SK-N-MC (cell line): ENCODE measurements around the gene NLGN1.

Experiments
- DNase-seq: peaks from one replicate; pipeline ENCODE4 v3.0.0-alpha.2; 2011; ENCODE audit warnings: low read depth, low spot score
- H3K27ac ChIP-seq: fragments of 200-600 bp; sonication (generic); 2 replicates; pipeline ENCODE4 v1.5.1; 2016; ENCODE audit warnings: mixed run types
- H3K36me3 ChIP-seq: fragments of 200-600 bp; sonication (generic); 2 replicates; pipeline ENCODE4 v1.6.1; 2017; ENCODE audit warnings: antibody characterized with exemption, low read length, mixed read lengths; ENCODE audit not compliant: insufficient read depth
- H3K4me3 ChIP-seq: fragments of 200-600 bp; sonication (generic); 2 replicates; pipeline ENCODE4 v1.5.1; 2016
- H3K9ac ChIP-seq: fragments of 200-600 bp; sonication (generic); 2 replicates; pipeline ENCODE4 v1.8.0; 2017; ENCODE audit warnings: mixed run types, mixed read lengths; ENCODE audit not compliant: insufficient read length
- H3K9me3 ChIP-seq: fragments of 200-600 bp; sonication (generic); 2 replicates; pipeline ENCODE4 v1.6.1; 2017; ENCODE audit warnings: low read depth, mild to moderate bottlenecking, antibody characterized with exemption, low read length, moderate library complexity, mixed read lengths
- EZH2 ChIP-seq: fragments of 200-600 bp; sonication (generic); IDR thresholded peaks from one replicate; pipeline ENCODE4 v1.6.1; 2017; ENCODE audit warnings: antibody characterized with exemption
- FOXP2 ChIP-seq: optimal IDR thresholded peaks from 2 replicates; pipeline ENCODE3; 2011; ENCODE audit warnings: mild to moderate bottlenecking, moderate library complexity; ENCODE audit not compliant: insufficient read depth; ENCODE audit errors: extremely low read length, control extremely low read depth
- POLR2AphosphoS5 ChIP-seq: IDR thresholded peaks from 2 replicates; pipeline ENCODE4 v1.6.1; 2012; ENCODE audit warnings: mild to moderate bottlenecking, low read depth, low read length, borderline replicate concordance

Gene NLGN1

DNA sequence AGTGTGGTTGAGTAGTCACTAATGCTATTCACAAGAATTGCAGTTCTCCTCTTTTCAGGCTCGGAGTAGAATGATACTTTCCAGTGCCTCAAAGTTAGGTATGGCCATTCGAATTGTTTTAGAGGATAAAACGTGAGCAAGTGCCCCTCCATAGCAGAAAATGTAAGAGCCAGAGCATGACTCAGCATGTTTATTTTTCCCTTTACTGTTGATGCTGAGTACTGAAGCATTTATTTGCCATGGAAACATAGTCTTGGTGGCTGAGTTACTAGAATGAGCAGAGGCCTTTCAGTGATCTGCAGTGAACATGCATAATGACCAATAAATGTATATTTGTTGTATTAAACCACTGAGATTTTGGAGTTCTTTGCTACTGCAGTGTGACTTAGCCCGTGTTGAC lies 540.6 kb downstream of the NLGN1 start:
- no peak for DNase-seq

DNA sequence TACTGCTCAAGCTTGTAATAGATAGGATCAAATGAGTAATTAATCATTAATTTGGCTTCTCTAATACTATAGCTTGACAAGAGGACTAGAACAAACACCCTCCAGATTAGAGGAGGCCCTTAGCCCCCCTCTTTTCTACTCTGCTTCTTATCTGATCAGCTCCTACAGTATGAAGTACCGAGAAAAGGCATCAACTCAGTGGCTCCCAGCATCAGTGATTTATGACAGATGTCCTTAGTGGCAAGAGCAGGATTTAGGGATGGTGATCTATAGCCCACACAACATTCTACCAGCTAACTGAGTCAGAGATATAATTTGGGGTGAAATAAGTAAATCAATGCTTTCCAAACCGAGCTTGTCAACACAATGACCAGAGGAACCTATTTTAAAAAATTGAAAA lies 541.1 kb downstream of the NLGN1 start:
- H3K27ac ChIP-seq: no peak overlapping the region
- no peak for TF ChIP-seq EZH2
- no peak for TF ChIP-seq POLR2AphosphoS5
- no peak for TF ChIP-seq FOXP2

More for the DNA sequence above, 540.6 kb downstream of the NLGN1 start:
- Histone ChIP-seq H3K9ac (no peak overlapping the region), H3K9me3 (no peaks in the 10 kb centered on the region; the same call in 1 of the 2 replicates), H3K4me3 (no peak overlapping the region), H3K27ac (no peak overlapping the region), H3K36me3 (no peaks in the 10 kb centered on the region)
- TF ChIP-seq POLR2AphosphoS5: no peak
- TF ChIP-seq EZH2: no peak
- TF ChIP-seq FOXP2: no peak

DNA sequence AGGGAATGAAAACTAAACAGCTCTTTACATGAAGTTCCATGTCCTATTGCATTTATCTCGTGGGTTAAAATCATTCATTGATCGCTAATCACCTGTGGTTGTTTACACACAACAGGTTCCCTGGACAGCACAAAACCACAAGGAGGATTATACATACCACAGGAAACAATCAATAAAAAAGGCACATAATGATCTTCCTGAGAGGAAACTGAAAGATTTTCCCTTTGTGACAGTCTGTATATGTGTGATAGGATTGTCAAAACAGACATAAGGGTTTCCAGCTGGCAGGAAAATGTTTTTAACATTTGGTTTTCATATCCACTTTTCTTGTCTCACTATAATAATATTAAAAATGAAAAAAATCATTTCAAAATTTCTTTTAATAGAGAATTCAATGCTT lies 541.8 kb downstream of the NLGN1 start:
- Histone ChIP-seq H3K27ac (no peak overlapping the region), H3K4me3 (no peak overlapping the region), H3K9me3 (no peaks in the 10 kb centered on the region; the same call in 1 of the 2 replicates), H3K36me3 (no peaks in the 10 kb centered on the region), H3K9ac (no peak overlapping the region)
- peak; percentile 53 for TF ChIP-seq FOXP2
- no peak for TF ChIP-seq POLR2AphosphoS5
- TF ChIP-seq EZH2: no peak
- DNase-seq: no peak

More for the DNA sequence above, 541.1 kb downstream of the NLGN1 start:
- H3K9me3 ChIP-seq: no peaks in the 10 kb centered on the region; the same call in 1 of the 2 replicates
- no peak overlapping the region for H3K9ac ChIP-seq
- H3K36me3 ChIP-seq: no peaks in the 10 kb centered on the region
- no peak for DNase-seq
- no peak overlapping the region for H3K4me3 ChIP-seq

DNA sequence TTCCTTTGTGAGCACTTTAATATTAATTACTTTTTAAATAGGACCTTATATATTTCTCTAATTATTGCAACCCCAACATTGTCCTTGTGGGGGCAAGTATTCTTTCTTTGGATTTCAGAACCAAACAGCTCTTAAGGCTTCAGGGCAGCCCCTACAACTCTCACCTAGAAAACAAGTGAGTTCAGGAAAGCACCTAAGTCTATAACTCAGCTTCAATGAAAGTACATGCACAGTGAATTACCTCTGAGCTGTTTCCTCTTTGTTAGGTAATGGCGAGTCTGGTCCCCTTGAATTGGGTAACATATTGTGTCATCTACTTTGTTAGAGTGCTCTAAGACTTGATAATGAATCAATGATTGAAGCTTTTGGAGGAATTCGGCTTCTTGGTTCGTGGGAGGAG lies 545.7 kb downstream of the NLGN1 start:
- no peak overlapping the region for H3K27ac ChIP-seq
- TF ChIP-seq EZH2 (no peak), FOXP2 (no peak), POLR2AphosphoS5 (no peak)
- H3K9ac ChIP-seq: no peak overlapping the region
- DNase-seq: no peak
- H3K9me3 ChIP-seq: no peaks in the 10 kb centered on the region
- no peak overlapping the region for H3K4me3 ChIP-seq
- no peaks in the 10 kb centered on the region for H3K36me3 ChIP-seq

DNA sequence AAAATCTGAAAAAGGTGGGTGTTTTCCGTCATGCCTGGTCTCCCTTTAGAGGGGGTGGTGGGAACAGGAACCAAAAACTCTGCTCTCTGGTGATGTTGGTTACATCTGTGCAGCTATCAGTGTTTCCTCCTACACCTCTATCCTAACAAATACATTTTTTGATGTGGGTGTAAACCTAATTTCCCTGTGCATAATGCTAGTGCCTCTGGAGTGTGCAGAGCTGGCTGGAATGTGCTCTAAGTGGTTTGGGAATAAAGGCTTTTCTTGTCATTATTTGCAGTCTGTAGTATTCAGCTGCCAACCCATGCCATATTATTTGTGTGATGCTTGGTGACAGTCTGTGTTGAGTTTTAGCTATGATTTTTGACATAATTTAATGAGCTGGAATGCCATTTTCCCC lies 547.6 kb downstream of the NLGN1 start:
- H3K4me3 ChIP-seq: no peak overlapping the region
- H3K9ac ChIP-seq: no peak overlapping the region
- no peak overlapping the region for H3K27ac ChIP-seq
- TF ChIP-seq FOXP2: no peak
- no peak for TF ChIP-seq EZH2
- TF ChIP-seq POLR2AphosphoS5: no peak
- DNase-seq: no peak
- no peaks in the 10 kb centered on the region for H3K9me3 ChIP-seq
- H3K36me3 ChIP-seq: no peaks in the 10 kb centered on the region

DNA sequence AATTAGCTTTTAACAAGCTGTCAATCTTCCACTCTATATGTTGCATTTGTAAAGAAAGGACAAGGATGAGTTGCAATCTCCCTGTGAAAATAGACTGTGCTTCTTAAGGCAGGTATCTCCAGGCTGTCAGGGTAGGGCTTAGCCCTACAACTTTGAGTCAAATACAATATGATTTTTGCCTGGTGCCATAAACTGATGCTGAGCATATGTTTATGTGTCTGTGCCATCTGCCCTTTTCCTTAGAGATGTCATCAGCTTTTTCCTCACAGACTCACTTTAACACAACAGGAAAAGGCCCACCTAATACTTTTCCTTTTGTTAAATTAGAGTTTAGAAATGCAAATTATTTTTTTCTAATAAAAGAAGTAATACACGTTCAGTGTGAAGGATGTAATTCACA lies 548.3 kb downstream of the NLGN1 start:
- Histone ChIP-seq H3K9ac (no peak overlapping the region), H3K9me3 (no peaks in the 10 kb centered on the region), H3K36me3 (no peaks in the 10 kb centered on the region), H3K27ac (no peak overlapping the region), H3K4me3 (no peak overlapping the region)
- DNase-seq: no peak
- no peak for TF ChIP-seq POLR2AphosphoS5

DNA sequence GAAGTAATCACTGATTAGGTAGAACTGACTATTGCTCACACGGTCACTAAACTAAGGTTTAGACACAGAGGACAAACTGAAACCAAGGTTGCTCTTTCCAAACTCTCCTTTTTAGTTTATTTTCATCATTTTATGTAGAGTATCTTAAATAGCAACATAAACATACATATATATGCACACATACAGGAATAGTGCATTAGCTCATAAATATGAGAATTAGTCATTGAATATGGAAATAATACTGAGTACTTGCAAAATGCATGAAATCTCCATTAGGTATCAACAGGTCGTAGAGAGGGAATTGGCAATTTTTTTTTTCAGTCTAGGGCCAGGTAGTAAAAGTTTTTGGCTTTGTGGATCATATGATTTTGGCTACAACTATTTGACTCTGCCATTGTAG lies 557.1 kb downstream of the NLGN1 start:
- TF ChIP-seq POLR2AphosphoS5 (no peak), FOXP2 (no peak), EZH2 (no peak)
- Histone ChIP-seq H3K4me3 (no peak overlapping the region), H3K9me3 (no peaks in the 10 kb centered on the region), H3K9ac (no peak overlapping the region), H3K27ac (no peak overlapping the region), H3K36me3 (no peaks in the 10 kb centered on the region)
- no peak for DNase-seq

DNA sequence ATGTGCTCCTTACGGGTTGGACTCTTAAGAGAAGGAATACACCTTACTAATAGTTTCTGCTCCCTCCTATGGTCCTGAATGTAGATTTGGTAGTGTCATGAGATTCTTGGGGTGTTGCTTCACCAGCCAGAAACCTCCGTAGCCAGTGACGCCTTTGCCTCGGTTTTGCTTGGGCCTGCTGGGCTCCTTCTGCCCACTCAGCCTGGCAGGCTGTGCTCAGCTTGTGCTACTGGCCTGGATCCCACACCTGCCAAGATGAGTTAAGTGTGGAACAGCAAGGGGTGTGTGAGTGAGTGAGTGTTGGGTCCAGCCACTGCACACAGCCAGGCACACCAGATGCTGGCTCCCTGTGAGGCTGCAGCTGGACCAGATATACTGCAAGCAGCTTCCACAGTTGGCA lies 560.1 kb downstream of the NLGN1 start:
- no peak overlapping the region for H3K27ac ChIP-seq
- no peaks in the 10 kb centered on the region for H3K36me3 ChIP-seq
- no peak for DNase-seq
- TF ChIP-seq EZH2: no peak
- TF ChIP-seq FOXP2: no peak
- TF ChIP-seq POLR2AphosphoS5: no peak
- no peaks in the 10 kb centered on the region for H3K9me3 ChIP-seq
- H3K9ac ChIP-seq: no peak overlapping the region
- no peak overlapping the region for H3K4me3 ChIP-seq

DNA sequence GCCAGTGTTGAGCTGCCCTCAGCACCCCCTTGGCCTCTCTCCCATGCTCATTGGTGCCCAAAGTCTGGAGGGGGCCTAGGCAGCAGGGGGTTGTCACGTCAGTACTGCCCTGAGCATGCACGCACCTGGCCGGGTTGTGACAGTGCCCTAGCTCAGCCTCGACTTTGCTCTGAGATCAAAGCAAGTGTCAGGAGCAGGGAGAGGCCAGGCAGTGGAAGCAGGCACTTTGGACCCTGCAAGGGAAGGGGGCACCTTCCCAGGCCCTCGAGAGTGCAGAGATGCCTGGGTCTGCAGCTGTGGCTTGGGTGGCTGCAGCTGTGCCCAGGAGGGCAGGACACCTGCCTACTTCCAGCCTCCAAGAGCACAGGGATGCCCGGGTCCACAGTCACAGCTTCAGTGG lies 561.3 kb downstream of the NLGN1 start:
- DNase-seq: no peak
- no peak overlapping the region for H3K4me3 ChIP-seq
- H3K9me3 ChIP-seq: no peaks in the 10 kb centered on the region
- no peak overlapping the region for H3K9ac ChIP-seq
- TF ChIP-seq EZH2 (no peak), FOXP2 (no peak), POLR2AphosphoS5 (no peak)
- H3K36me3 ChIP-seq: no peaks in the 10 kb centered on the region
- no peak overlapping the region for H3K27ac ChIP-seq
